Measurements from ENCODE around the gene DENND1A.
"Not testable (repeated sequence)": the region's sequence is repeated elsewhere in the genome, so short reads cannot be mapped to it uniquely, and the experiment has no call there.

Gene DENND1A

DNA sequence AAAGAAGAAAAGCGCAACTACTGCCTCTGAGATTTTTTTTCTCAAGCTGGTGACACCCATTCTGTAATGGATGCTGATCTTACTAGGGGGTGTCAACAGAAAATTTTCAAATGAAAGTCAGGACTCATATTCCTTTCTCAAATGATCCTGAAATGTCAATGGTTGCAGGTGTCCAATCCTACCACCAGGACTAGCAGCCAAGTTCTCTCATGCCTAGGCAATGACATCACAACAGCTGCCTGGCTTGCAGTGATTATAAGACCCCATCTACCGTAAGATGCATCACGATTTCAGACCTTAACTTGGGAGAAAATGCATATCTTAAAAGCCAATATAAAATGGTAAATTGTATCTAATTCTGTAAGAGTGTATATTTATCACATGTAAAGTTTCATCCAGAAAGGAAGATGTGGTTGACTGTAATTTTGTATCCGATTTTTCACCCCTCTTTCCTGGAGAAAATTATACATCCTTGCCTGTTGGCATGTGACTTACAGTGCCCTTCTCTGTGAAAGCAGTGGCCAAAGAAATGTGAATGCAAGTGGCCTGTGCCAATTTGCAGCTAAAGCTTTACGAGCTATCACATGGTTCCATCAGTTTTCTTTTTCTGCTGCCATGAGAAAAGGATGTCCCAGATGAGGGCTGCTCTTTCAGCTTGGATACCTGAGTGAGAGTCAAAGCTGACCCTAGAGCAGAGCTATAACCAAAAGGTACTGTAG, 104.4 kb downstream of the DENND1A start:
- in situ Hi-C loops (cut with MboI; ENCODE audit: low sequenced_read_pairs) = no loop called here

DNA sequence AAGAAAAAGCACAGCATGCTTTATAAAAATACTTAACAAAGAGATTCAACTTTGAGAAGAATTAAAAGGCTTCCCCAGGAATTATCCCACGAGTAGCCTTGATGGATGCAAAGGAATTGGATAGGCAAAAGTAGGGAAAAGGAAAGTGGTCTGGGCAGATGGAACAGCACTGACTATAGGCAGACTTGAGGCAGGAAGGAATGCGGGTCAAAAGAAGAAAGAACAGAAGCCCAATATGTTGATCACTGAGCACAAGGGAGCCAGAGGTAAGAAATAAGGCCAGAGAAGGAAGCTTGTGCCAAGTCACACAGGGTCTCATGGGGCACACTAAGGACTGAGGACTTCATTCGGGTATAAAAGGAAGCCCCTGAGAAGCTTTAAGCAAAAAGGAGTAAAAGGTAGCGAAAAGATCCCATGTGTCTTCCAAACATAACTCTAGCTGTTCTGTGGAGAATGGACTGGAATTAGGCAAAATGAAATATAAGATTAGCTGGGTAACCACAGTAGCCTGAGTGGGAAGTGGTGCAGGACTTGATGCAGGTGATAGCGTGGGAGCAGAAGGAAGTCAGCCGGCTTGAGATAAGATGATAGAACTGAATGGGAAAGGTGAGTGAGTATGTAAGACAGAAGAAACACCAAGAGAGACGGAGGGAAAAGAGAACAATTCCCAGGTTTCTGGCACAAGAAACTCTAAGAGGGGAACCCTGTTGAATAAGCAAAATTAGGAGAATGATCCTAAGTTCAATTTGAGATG, 106.6 kb downstream of the DENND1A start:
- in situ Hi-C loops (cut with MboI; ENCODE audit: low sequenced_read_pairs) = no loop called here

DNA sequence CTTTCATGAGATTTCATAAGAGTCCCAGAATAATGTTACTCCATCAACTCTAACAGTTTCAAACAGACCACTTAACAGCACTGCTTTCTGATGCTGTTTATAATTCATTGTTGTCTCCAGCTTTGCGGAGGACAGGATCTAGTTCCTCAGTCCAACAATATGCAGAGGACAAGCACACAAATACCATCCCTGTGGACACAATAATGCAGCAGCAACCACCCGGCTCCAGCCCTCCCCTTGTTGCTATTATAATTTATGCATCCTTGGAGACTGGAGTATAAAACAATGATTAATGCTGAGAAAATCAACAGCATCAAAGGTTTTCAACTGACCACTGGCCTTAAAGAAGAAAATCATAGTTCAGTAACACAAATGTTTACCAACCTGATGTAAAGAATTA, 108.3 kb downstream of the DENND1A start:
- in situ Hi-C loops (cut with MboI; ENCODE audit: low sequenced_read_pairs) = no loop called here

DNA sequence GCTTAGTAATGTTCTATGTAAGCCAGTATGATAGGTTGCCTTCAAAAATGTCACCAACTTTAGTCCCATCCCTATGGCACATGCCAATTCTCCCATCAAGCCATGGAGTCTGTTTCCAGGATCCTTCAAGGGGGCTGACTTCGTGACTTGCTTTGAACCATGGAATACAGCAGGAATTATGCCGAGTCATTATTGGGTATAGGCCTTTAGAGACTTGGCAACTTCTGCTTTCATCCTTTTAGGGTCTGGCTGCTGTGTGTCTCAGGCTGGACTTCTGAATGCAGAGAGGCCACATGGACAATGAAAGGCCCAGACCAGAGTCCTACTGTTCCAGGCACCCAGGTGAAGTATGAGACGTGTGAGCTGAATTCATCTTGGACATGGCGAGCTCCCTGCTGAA, 109.8 kb downstream of the DENND1A start:
- in situ Hi-C loops (cut with MboI; ENCODE audit: low sequenced_read_pairs) = no loop called here

DNA sequence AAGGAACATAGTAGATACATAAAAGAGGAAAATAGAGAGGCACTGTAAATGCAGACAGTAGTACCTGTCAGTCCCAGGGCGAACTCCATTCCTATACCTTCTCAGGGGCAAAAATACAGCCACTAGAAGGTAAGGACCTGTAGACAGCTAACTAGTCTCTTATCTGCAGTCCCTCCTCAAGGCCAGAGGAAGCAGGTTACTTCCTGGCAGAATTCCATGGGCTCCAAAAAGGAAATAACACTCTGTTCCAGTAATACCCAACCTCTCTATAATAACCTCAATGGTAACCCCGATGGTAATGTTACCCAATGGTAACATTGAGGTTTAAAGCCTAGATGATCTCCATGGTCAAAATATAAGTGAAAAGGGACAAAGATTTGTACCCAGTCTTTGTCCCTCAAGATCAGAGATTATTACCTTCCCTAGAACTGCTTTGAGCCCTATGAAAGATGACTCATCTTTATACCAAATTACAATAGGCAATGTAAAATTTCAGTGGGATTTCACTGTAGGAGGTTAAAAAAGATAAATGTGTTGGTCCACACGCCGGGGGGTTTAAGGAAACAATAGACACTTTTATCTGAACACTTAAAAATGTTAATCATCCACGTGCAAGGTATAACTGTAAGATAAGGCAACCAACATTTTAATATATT, 113.0 kb downstream of the DENND1A start:
- in situ Hi-C loops (cut with MboI; ENCODE audit: low sequenced_read_pairs) = no loop called here

DNA sequence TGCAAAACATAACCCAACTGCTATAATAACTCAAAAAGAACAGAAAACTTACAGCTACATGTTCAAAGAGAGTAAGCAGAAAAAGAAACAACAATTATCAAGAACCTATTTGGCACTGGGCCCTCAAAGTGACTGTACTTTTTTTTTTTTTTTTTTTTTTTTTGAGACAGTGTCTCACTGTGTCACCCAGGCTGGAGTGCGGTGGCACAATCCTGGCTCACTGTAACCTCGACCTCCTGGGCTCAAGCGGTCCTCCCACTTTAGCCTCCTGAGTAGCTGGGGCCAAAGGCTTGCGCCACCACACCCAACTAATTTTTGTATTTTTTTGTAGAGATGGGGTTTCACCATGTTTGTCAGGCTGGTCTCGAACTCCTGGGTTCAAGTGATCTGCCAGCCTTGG, 114.1 kb downstream of the DENND1A start:
- in situ Hi-C loops (cut with MboI; ENCODE audit: low sequenced_read_pairs) = not testable (repeated sequence)

DNA sequence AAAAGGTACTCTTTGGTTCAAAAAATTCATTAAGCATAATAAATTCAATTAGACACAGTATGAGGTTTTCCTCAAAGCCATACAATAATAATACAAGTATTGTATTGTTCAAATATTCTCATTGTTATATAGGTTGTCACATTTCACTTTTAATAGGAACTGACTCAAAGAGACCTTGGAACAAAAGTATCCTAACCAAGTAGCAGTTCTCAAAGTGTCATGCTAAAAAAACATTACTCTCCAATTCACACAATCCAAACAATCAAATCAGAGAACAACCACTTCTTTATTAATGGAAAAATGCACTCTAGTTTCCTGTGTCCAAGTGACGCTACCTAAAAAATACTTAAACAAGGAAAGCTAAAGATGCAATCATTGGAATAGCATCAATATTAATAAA, 115.4 kb downstream of the DENND1A start:
- in situ Hi-C loops (cut with MboI; ENCODE audit: low sequenced_read_pairs) = no loop called here

DNA sequence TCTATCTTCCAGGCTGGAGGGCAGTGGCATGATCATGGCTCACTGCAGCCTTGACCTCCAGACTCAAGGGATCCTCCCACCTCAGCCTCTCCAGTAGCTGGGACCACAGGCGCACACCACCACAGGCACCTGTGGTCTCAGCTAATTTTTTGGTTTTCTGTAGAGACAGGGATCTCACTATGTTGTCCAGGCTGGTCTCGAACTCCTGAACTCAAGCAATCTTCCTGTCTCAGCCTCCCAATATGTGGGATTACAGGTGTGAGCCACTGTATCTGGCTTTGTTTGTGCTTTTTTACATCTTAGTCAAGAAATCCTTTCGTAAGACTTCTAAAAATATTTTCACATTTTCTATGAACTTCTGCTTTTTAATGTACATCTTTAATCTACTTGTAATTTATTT, 116.9 kb downstream of the DENND1A start:
- in situ Hi-C loops (cut with MboI; ENCODE audit: low sequenced_read_pairs) = no loop called here

DNA sequence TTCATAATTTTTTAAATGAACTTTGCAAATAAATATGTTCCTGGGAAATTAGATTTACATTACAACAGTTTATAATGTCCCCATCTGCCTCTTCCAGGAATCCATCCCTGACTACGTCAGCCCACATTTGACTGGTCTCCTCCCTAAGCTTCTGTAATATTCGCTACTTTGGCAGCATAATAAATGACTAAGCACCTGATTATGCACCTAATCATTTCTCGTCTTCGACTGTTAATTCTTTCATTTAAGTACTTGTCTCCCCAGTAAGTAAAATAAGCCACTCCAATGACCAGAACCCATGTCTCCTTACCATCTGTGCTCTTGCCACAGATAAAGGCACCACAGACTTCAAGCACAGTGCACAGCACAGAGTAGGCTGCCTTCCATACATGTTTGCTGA, 122.7 kb downstream of the DENND1A start:
- in situ Hi-C loops (cut with MboI; ENCODE audit: low sequenced_read_pairs) = no loop called here

DNA sequence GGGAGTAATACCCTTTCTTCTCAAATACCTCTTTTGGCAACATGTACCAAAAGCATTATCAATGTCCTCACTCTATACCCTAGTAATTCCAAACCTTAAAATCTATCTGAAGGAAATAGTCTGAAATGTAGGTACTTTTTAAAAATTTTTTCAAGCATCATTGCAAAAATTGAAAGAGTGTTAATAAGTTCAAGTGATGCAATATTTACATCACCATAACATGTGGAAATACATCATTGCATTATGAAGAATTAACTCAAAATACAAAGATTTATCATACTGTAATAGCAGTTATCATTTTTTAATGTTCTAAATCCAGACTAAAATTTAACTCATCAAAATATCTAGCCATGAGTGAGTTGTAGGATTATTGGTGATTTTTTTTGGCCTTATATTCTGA, 123.1 kb downstream of the DENND1A start:
- in situ Hi-C loops (cut with MboI; ENCODE audit: low sequenced_read_pairs) = no loop called here

DNA sequence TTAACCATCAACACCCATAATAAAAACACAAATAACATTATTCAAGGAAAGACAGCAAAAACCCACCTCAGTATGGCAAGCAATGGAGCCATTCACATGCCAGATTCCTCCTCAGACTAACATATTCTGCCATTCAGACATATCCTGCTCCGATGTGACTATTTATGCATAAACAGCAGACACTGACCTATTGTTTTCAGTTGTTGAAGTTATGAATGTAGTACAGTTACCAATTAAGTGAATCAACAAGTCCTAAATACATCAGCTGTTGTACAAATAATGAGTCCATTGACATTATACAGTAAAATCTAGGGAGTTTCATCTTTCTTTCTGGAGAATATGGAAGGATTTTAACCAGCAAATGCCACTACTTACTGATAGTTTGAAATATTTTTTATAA, 131.7 kb downstream of the DENND1A start:
- in situ Hi-C loops (cut with MboI; ENCODE audit: low sequenced_read_pairs) = no loop called here

DNA sequence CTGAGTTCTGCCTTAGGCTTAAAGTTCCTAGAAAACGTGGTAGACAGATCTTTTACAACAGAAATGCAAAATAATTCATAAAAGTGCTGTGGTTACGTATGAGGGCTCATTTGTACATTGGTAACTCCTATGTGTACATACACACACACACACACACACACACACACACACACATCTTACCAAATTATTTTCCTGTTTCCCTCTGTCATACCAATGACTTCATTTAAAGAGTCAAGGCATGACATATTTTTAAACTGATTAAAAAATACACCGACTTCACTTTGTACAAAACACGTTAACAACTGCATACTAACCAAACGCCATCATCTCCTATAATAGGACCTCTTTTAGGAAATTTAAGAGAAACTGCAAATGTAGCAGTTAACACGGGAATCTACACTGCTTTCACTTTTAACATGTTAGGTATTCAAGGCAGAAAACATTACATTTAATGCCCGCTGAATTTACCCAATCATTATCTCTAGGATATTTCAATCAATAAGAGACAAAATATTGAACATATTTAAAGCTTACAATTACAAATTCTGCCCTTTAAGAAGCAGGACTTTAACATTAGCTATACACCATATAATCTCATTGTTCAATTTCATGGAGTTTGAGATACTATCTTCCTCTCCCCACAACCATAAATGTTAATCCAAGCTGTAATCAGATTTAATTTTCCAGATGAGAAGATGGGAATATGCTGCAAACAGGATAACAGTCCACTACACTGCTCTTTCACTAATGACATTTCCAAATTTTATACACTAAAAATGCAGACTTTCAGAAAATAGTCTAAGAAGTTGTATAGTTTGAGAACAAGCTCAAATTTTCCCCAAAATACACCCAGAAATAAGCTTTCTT, 133.1 kb downstream of the DENND1A start:
- in situ Hi-C loops (cut with MboI; ENCODE audit: low sequenced_read_pairs) = no loop called here

DNA sequence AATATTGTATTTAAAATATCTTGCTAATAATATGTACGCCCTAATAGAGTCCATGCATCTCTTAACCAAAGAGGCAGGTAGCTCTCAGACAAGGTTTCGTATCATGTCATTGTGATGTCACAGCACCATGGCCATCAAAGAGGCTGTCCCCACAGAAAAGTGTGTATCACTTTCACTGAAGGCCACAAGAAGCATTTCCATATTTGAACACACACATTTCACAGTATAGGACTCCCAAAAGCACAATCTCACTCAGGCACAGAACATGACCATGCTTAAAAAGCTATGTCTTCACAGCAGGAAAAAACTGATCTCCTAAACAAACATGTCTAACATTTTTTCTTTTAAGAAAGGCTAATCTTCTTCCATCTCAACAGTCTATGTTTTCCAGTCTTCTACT, 133.8 kb downstream of the DENND1A start:
- in situ Hi-C loops (cut with MboI; ENCODE audit: low sequenced_read_pairs) = no loop called here

DNA sequence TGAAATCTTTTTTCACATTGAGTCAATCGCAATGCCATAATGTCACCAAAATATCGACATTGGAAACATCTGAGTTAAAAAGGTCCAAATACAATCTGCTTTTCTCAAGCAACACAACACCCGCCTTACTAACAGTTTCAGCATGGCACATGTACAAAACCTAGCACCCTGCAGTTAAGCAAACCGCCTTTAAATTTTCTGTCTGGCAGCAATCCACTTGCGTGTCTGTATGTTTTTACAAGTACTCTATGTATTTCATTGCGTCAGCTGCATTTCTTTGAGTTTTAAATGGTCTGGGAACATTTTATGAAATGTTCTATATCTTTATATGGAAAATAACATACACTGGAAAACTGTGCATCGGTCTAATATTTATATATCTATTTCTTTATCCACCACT, 134.6 kb downstream of the DENND1A start:
- in situ Hi-C loops (cut with MboI; ENCODE audit: low sequenced_read_pairs) = no loop called here

DNA sequence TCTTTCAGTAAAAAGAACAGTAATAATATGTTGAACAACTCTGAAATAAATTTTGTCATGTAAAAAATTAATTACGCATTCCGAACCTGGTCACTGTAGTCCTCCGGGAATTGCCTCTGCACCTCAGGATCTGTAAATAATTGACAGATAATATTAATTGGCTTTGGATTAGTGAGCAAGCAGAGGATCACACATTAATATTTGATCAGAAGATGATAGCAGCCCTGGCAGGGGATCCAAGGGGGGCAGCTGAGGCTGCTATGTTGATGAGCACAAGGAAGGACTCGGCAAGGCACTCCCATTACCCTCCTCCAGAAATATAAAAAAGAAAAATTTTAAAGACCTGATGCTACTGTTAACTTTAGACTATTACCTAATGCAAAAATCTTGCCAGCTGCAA, 137.4 kb downstream of the DENND1A start:
- in situ Hi-C loops (cut with MboI; ENCODE audit: low sequenced_read_pairs) = no loop called here

DNA sequence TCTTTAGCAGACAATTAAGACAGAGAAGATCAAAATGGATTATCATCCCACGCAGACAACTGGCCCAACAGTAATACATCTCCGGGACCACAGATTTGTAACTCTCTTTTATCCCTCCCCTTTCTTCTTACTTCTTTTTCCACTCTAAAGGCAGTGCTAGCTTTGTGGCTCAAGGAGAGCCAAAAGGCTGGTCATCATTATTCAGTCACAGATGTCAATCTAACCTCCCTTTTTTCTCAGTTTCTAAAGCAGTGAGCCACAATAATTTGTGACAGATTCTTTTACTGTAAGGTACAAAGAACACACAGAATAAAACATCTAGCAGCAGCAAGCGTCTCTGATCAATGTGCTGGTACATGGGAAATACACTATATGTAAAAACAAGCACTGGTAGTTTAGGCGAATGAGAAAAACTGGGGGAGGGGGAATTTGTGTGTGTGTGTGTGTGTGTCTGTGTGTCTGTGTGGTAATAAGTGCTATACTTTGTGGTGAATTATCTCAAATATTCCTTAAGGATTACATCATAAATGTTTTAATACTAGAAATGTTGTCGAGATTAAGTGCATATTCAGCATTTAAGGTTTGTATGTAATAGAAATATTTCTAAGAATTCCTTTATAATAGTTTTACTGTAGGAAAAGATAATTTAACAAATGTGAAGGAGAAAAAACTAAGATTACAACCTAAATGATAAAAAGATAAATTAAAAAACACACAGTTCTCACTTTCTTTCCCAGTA, 140.2 kb downstream of the DENND1A start:
- in situ Hi-C loops (cut with MboI; ENCODE audit: low sequenced_read_pairs) = no loop called here

DNA sequence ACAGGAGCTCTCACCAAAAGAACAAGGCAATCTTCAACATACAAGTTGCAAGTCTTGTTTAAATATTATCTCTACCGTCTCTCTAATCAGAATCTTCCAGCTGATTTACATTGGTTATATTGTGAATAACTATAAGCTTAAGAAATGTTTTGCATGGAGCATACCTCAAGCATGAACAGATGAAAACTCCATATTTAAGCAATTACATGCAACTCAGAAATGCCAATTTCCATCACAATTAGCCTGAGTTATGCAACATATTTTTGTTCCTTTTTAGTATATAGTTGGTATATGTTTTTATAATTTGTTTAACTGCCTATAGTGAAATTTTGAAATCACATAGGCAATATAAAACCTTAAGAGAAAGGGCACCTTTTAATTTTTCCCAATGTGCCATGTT, 142.5 kb downstream of the DENND1A start:
- in situ Hi-C loops (cut with MboI; ENCODE audit: low sequenced_read_pairs) = no loop called here

DNA sequence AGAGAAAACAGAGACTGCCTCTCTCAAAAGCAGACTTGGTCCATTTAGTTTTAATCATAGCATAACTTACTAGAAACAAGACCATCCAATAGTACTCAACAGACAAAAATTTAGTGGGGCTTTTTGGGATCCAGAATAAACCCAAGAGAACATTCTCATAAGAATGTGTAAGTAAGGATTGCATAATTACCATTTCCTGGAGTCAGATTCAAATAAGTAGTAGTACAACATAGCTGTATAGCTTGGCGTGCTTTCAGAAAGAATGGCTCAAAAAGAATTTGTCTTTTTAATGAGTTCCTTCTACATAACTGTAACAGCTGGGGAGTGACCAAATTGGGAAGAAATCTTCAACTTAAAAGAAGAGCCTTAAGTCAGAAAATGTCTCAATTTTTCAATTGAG, 145.4 kb downstream of the DENND1A start:
- in situ Hi-C loops (cut with MboI; ENCODE audit: low sequenced_read_pairs) = no loop called here

DNA sequence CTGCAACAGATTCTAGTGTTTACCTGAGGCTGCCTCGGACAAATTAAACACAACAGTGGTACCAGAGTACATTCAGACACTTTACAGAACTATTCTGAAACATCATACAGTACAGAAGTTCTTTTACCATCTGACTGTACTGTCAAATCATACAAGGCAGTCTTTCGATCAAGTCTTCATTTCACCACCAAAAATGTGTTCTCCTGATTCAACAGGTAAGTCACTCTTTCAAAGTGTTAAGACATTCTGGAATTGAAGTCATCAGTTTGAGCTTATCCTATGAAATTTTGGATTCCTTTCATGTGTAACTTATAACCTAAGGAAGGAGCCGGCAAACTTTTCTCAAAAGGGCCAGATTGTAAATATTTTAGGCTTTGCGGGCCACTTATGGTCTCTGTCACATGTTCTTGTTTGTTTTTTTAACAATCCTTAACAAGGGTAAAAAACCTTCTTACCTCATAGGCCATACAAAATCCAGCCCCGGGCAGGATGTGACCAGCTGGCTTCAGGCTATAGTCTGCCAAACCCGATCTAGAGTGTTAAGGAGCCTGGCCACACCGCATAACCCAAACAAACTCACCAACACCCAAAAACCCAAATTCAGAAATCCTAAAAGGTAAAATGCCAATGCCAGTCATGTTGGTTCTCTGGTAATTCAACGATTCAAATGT, 151.6 kb downstream of the DENND1A start:
- in situ Hi-C loops (cut with MboI; ENCODE audit: low sequenced_read_pairs) = no loop called here
